GM23338 (cell line): ENCODE data around the gene SERP1.

ENCODE experiments used
- EZH2phosphoT487 ChIP-seq: fragments of 200-600 bp; sonication (generic); IDR thresholded peaks from one replicate; pipeline ENCODE4 v1.8.1; 2018; ENCODE audit warnings: antibody characterized with exemption; ENCODE audit not compliant: unreplicated experiment
- POLR2AphosphoS5 ChIP-seq: IDR thresholded peaks from 2 replicates; pipeline ENCODE4 v1.6.1; 2016; ENCODE audit warnings: antibody characterized with exemption, low read depth

DNA sequence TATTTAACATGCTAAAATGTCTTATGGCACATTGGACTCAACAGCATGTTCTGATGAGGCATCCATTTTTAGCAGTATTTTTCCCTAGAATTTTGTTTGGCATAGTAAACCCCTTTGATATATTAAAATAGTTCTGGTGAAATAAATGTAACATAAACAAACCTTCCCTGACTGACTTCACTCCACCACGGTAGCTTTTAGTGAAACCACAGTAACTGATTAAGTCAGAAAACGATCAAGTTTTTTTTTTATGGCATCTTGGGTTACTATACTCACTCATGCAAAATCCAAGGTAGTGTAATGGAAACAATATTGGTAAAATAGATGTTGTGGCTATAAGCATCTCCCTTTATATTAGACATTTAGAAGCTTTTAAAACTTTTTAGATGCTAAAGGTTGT, 2.8 kb downstream of the SERP1 start:
- TF ChIP-seq EZH2phosphoT487 (no peak), POLR2AphosphoS5 (no peak)
